ENCODE data around the gene NPTXR.

DNA sequence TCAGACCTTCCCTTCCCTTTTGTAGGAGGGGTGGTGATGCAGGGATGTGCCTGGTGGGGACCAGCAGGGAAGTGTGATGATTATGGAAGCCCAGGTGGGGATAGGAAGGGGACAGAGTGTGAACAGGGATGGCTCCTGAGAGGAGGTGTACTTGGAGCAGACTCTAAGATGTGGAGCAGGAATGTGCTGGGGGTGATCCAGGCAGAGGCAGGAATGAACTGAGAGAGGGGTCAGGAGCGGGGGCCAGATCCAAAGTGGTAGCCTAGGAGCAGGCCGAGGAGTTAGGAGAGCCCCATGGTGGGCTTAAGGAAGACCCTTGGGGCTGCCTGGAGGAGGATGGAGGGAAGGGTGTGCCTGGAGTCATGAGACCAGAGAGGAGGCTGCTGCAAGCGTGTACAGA is 3.7 kb downstream of the NPTXR start:
- TF ChIP-seq, protein P1, sequence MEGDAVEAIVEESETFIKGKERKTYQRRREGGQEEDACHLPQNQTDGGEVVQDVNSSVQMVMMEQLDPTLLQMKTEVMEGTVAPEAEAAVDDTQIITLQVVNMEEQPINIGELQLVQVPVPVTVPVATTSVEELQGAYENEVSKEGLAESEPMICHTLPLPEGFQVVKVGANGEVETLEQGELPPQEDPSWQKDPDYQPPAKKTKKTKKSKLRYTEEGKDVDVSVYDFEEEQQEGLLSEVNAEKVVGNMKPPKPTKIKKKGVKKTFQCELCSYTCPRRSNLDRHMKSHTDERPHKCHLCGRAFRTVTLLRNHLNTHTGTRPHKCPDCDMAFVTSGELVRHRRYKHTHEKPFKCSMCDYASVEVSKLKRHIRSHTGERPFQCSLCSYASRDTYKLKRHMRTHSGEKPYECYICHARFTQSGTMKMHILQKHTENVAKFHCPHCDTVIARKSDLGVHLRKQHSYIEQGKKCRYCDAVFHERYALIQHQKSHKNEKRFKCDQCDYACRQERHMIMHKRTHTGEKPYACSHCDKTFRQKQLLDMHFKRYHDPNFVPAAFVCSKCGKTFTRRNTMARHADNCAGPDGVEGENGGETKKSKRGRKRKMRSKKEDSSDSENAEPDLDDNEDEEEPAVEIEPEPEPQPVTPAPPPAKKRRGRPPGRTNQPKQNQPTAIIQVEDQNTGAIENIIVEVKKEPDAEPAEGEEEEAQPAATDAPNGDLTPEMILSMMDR (IDR thresholded peaks at IDR 0.05): no peak
- TF ChIP-seq, protein P2, sequence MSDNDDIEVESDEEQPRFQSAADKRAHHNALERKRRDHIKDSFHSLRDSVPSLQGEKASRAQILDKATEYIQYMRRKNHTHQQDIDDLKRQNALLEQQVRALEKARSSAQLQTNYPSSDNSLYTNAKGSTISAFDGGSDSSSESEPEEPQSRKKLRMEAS (IDR thresholded peaks at IDR 0.05; ENCODE audit: low read depth): no peak
- TF ChIP-seq RXRA (IDR thresholded peaks at IDR 0.05; ENCODE audit: borderline replicate concordance, low read depth) (no peak), POLR2AphosphoS5 (IDR thresholded peaks at IDR 0.05; ENCODE audit: low read depth, low read length) (no peak), EZH2phosphoT487 (IDR thresholded peaks at IDR 0.05; ENCODE audit: borderline replicate concordance, low read depth) (no peak), EP300 (IDR thresholded peaks at IDR 0.05; ENCODE audit: borderline replicate concordance in 1 of 2, low read depth in 1 of 2, low read length in 1 of 2) (no peak)
- TF ChIP-seq, protein P3, sequence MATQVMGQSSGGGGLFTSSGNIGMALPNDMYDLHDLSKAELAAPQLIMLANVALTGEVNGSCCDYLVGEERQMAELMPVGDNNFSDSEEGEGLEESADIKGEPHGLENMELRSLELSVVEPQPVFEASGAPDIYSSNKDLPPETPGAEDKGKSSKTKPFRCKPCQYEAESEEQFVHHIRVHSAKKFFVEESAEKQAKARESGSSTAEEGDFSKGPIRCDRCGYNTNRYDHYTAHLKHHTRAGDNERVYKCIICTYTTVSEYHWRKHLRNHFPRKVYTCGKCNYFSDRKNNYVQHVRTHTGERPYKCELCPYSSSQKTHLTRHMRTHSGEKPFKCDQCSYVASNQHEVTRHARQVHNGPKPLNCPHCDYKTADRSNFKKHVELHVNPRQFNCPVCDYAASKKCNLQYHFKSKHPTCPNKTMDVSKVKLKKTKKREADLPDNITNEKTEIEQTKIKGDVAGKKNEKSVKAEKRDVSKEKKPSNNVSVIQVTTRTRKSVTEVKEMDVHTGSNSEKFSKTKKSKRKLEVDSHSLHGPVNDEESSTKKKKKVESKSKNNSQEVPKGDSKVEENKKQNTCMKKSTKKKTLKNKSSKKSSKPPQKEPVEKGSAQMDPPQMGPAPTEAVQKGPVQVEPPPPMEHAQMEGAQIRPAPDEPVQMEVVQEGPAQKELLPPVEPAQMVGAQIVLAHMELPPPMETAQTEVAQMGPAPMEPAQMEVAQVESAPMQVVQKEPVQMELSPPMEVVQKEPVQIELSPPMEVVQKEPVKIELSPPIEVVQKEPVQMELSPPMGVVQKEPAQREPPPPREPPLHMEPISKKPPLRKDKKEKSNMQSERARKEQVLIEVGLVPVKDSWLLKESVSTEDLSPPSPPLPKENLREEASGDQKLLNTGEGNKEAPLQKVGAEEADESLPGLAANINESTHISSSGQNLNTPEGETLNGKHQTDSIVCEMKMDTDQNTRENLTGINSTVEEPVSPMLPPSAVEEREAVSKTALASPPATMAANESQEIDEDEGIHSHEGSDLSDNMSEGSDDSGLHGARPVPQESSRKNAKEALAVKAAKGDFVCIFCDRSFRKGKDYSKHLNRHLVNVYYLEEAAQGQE (IDR thresholded peaks at IDR 0.05; ENCODE audit: low read depth, low read length): no peak

All from SK-N-SH (cell line).